AG10803 (cell line): Measurements from ENCODE around the gene NEURL1.
A peak's percentile ranks its signal among the peaks of the same experiment; 100 is the strongest.
"Not testable (repeated sequence)": the region's sequence is repeated elsewhere in the genome, so short reads cannot be mapped to it uniquely, and the experiment has no call there.

Experiments
- DNase-seq: peaks from one replicate; pipeline ENCODE4 v3.0.0; 2010; ENCODE audit warnings: low read depth
- H3K4me3 ChIP-seq: 2 replicates; pipeline ENCODE4 v1.5.1; 2011; ENCODE audit warnings: mild to moderate bottlenecking, low read length, control low read depth
- CTCF ChIP-seq: conservative IDR thresholded peaks from 2 replicates; pipeline ENCODE4 v1.5.1; 2011; ENCODE audit warnings: mild to moderate bottlenecking, low read length, control low read depth, inconsistent platforms

The NEURL1 gene

GRCh38 chr10:103525901-103526300, 32.4 kb downstream of the NEURL1 start:
- H3K4me3 ChIP-seq = no peak overlapping the region
- DNase-seq = no peak
- no peak for TF ChIP-seq CTCF

GRCh38 chr10:103527476-103527875, 34.0 kb downstream of the NEURL1 start:
- peak; percentile 19 for DNase-seq

GRCh38 chr10:103528549-103528948, 35.0 kb downstream of the NEURL1 start:
- no peak for DNase-seq
- H3K4me3 ChIP-seq = no peak overlapping the region
- TF ChIP-seq CTCF = no peak

More at GRCh38 chr10:103527476-103527875, 34.0 kb downstream of the NEURL1 start:
- H3K4me3 ChIP-seq = not testable (repeated sequence)

GRCh38 chr10:103529539-103529938, 36.0 kb downstream of the NEURL1 start:
- DNase-seq = no peak

GRCh38 chr10:103533827-103534226, 40.3 kb downstream of the NEURL1 start:
- DNase-seq = no peak
- TF ChIP-seq CTCF = no peak
- no peak overlapping the region for H3K4me3 ChIP-seq

More at GRCh38 chr10:103529539-103529938, 36.0 kb downstream of the NEURL1 start:
- H3K4me3 ChIP-seq = no peak overlapping the region
- no peak for TF ChIP-seq CTCF

- H3K4me3 ChIP-seq = no peak overlapping the region
- no peak for DNase-seq
- TF ChIP-seq CTCF = no peak
Measured at GRCh38 chr10:103534621-103535498, 41.4 kb downstream of the NEURL1 start.

GRCh38 chr10:103535595-103535994, 42.1 kb downstream of the NEURL1 start:
- no peak for TF ChIP-seq CTCF
- no peak for DNase-seq
- no peak overlapping the region for H3K4me3 ChIP-seq
